Common myeloid progenitor, CD34-positive (primary cell): ENCODE measurements around the gene CCDC184.
A peak's percentile ranks its signal among the peaks of the same experiment; 100 is the strongest.

Experiments used
- CTCF ChIA-PET: fragments of 350-600 bp; sonication (Branson Sonifier 250); formaldehyde crosslinking; loops from one replicate; lab custom pipeline; 2021; ENCODE audit warnings: antibody characterized with exemption; lab: Charles Lee
- POLR2A ChIA-PET: fragments of 350-600 bp; sonication (Branson Sonifier 250); formaldehyde crosslinking; loops from one replicate; lab custom pipeline; 2021; ENCODE audit warnings: antibody characterized with exemption; lab: Charles Lee
- DNase-seq, 3 donors: peaks; one replicate each; pipeline versions ENCODE4 v3.0.0 to v3.0.0-alpha.2; 2013
- H3K27ac ChIP-seq, 2 experiments: 1 replicate in 1 of 2; 2 replicates in 1 of 2; pipeline ENCODE4 v1.7.0; 2013; ENCODE audit warnings: inconsistent platforms in 2 of 2, low read length in 2 of 2, mild to moderate bottlenecking in 2 of 2, low read depth in 1 of 2, moderate library complexity in 1 of 2; ENCODE audit not compliant: severe bottlenecking in 2 of 2, insufficient read depth in 1 of 2, poor library complexity in 1 of 2
- H3K27me3 ChIP-seq, 5 experiments: replicated peaks in 2 of 5; 1 replicate in 3 of 5; 2 replicates in 2 of 5; pipeline versions ENCODE4 v1.6.1 to v1.7.0; 2013; ENCODE audit warnings: low read length in 4 of 5, mild to moderate bottlenecking in 2 of 5, moderate library complexity in 2 of 5, inconsistent platforms in 1 of 5; ENCODE audit not compliant: insufficient read depth in 5 of 5, control insufficient read depth in 4 of 5
- H3K36me3 ChIP-seq, 4 experiments: 1 replicate in 2 of 4; 2 replicates in 2 of 4; pipeline versions ENCODE4 v1.6.1 to v1.7.0; 2013; ENCODE audit warnings: low read length in 3 of 4, control low read depth in 1 of 4, mild to moderate bottlenecking in 1 of 4; ENCODE audit not compliant: control insufficient read depth in 4 of 4, insufficient read depth in 4 of 4
- H3K4me1 ChIP-seq, 4 experiments: 1 replicate in 3 of 4; 2 replicates in 1 of 4; pipeline versions ENCODE4 v1.6.1 to v1.7.1; 2013; ENCODE audit warnings: low read length in 3 of 4, mild to moderate bottlenecking in 3 of 4, control low read depth in 1 of 4, inconsistent platforms in 1 of 4, moderate library complexity in 1 of 4; ENCODE audit not compliant: control insufficient read depth in 4 of 4, insufficient read depth in 4 of 4; ENCODE audit errors: control extremely low read depth in 1 of 4
- H3K4me3 ChIP-seq, 7 experiments: 1 replicate in 4 of 7; 2 replicates in 3 of 7; pipeline versions ENCODE4 v1.5.1 to v1.7.0; 2013; ENCODE audit warnings: mild to moderate bottlenecking in 7 of 7, low read length in 6 of 7, moderate library complexity in 6 of 7, inconsistent platforms in 2 of 7, low read depth in 2 of 7, control low read depth in 1 of 7; ENCODE audit not compliant: insufficient read depth in 4 of 7, control insufficient read depth in 1 of 7; ENCODE audit errors: extremely low read depth in 1 of 7
- H3K9me3 ChIP-seq, 5 experiments: 1 replicate in 4 of 5; 2 replicates in 1 of 5; pipeline versions ENCODE4 v1.6.1 to v1.7.1; 2013; ENCODE audit warnings: low read length in 4 of 5, mild to moderate bottlenecking in 2 of 5, inconsistent platforms in 1 of 5, low read depth in 1 of 5, moderate library complexity in 1 of 5; ENCODE audit not compliant: control insufficient read depth in 4 of 5, insufficient read depth in 2 of 5; ENCODE audit errors: control extremely low read depth in 1 of 5
- WGBS: methylation state at CpG from one replicate; pipeline ENCODE4 v1.1.5; 2013; ENCODE audit not compliant: insufficient coverage; 5-methylcytosine and 5-hydroxymethylcytosine counted together

The CCDC184 gene

DNA sequence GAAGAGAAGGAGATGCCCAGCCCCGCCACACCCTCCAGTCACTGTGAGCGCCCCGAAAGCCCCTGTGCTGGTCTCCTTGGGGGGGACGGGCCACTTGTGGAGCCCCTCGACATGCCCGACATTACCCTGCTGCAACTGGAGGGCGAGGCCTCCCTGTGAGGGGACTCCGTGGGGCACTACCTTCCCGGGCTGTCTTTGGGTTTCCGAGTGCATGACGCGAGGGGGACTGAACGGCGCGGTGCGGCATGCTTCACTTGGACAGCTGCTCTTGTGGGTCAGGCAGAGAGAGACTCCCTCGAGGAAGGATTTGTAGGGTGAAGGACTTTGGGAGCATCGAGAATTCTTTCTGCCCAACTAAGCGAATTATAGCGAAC lies 1.1 kb downstream of the CCDC184 start:
- Histone ChIP-seq H3K36me3 (no peaks in the 10 kb centered on the region), H3K27ac (no peak overlapping the region), H3K9me3 (no peaks in the 10 kb centered on the region), H3K4me3 (peak overlapping the region in 4 of 7 experiments; percentile 3 to 93 (median 82)), H3K4me1 (peaks cover 7 to 29% (median 21%) of the 10 kb centered on the region in 4 experiments), H3K27me3 (peaks cover 14 to 55% (median 37%) of the 10 kb centered on the region in 5 experiments)
- 11% methylated on average over 17 of the region's 20 CpGs for WGBS
- no peak for DNase-seq
- ChIA-PET CTCF (interaction anchor here (0.9 to 1.5 kb wide), 5 partner anchors 9 to 100 kb away, joined by 3 to 4 read pairs (median 4); no protein-coding TSS in a partner anchor), POLR2A (interaction anchor here (1.1 kb wide), 1 partner anchor 15 kb away, joined by 5 read pairs; no protein-coding TSS in a partner anchor)

DNA sequence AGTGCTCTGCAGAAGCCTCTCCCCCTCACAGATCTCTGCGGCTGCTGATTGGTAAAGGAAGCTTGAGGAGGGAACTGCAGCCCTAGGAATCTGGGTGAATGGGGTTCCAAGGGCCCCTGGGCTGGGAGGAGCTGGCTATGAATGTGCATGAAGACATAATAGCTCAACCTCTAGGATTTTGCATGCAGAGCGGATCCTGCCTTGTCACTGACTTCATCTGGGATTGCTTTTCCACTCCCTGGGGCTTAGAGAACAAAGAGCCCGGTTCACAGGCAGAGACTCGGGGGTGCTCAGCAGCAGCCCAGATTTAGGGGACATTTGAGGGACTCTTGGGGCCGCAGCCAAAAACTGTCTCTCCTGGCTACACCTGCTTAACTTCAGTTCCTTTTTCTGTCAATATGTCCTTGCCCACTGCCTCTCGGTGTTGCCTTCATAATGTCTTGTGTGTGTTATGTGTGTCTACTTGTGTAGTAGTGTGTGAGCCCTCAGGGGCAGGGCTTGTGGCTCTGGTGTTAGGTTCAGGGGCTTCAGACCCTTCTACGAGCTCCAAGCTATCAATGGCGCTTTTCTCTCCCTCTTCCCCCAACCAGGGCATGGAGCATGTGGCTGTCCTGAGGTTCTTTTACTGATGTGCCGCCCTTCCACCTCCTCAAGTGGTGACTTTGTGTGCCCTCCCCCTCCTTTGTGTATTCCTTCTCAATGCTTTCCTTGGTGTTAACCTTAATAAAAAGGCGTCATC lies 1.9 kb downstream of the CCDC184 start:
- Histone ChIP-seq H3K4me1 (peaks cover 7 to 29% (median 21%) of the 10 kb centered on the region in 4 experiments), H3K36me3 (no peaks in the 10 kb centered on the region), H3K27ac (no peak overlapping the region), H3K9me3 (no peaks in the 10 kb centered on the region), H3K4me3 (no peak overlapping the region), H3K27me3 (peaks cover 14 to 52% (median 34%) of the 10 kb centered on the region in 5 experiments)
- ChIA-PET CTCF (interaction anchor here (0.9 to 4.6 kb wide), 6 partner anchors 8 to 101 kb away, joined by 3 to 37 read pairs (median 4); no protein-coding TSS in a partner anchor), POLR2A (interaction anchor here (1.1 kb wide), 1 partner anchor 14 kb away, joined by 5 read pairs; no protein-coding TSS in a partner anchor)
- no peak for DNase-seq
- 97% methylated on average over 7 of the region's 10 CpGs for WGBS

DNA sequence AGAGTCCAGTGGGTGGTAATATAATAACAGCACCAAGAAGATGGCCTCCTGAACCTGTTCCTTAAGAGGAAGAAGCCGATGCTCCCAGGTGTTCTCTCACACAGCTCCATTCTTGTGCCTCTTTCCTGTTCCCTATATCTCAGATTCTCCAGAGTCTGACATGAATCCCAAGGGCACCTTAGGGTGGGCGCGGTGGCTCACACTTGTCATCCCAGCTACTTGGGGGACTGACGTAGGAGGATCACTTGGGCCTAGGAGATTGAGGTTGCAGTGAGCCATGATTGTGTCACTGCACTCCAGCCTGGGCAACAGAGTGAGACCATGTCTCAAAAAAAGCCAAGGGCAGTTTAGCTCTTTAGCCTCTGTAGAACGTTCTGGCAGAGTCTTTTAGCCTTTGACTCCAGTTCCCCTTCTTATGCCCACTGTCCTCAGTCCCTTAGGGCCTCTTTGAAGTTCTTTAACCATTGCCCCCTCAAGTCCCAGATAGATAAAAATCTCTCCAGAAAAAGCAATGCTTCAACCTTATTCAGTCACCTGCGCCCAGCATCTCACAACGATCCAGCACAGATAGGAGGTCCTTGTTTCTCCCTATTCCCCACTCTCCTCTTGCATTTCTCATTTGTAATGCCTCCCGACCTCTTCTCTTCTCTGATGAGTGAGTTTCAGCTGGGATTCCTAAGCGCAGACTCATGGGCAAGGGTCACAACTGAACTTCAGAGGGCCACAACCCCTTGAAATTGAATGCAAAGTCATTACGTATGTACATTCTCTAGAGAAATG lies 4.7 kb downstream of the CCDC184 start:
- peaks cover 0 to 31% (median 27%) of the 10 kb centered on the region in 5 experiments for H3K27me3 ChIP-seq
- no peaks in the 10 kb centered on the region for H3K9me3 ChIP-seq
- no peaks in the 10 kb centered on the region for H3K36me3 ChIP-seq
- no peak for DNase-seq
- H3K27ac ChIP-seq, result no peak overlapping the region
- POLR2A ChIA-PET, result no interaction called here
- H3K4me3 ChIP-seq, result no peak overlapping the region
- CTCF ChIA-PET, result interaction anchor here (1.2 to 4.6 kb wide), 10 partner anchors 9 to 241 kb away, joined by 3 to 37 read pairs (median 4); partner anchors contain the start of gene ASB8
- peaks cover 0 to 20% (median 13%) of the 10 kb centered on the region in 4 experiments for H3K4me1 ChIP-seq
- 94% methylated on average over 9 of the region's 10 CpGs for WGBS

DNA sequence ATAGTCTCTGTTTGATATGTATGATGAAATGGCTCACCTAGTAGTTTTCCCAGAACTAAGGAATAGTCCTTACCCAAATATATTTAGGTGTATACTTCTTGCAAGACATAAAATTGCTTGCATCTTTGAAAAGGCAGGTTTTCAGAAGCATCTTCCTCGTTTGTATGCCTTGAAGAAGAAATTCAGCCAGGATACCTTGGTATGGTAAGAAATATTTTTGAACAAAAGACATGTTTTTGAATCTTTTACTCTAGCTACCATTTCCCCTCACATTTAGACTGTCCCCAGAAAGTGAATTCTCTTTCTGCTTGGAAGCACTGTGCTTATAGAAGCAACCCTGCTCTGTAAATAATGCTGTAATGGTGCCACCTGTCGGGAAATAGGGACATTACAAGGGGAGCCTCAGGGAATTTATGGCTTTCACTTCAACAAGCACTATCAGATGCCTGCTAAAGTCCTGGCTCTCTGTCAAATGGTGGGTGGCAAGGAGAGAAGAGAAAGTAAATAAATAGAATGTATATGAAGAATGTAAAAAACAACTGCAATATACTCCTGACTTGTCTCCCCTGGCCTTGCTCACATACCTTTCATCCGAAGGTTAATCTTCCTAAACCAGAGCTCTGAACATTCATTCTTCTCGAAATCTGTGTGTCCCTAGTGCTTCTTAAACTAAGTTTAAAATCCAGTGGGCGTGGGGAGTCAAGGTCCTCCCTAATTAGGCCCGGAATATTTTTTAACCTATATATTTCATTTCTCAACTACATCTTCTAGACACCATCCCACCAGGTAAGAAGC lies 6.1 kb downstream of the CCDC184 start:
- ChIA-PET POLR2A (no interaction called here), CTCF (interaction anchor here (0.9 to 4.6 kb wide), 11 partner anchors 8 to 242 kb away, joined by 3 to 37 read pairs (median 4); partner anchors contain the start of gene ASB8)
- peak; percentile 76 to 87 (median 78) for DNase-seq
- Histone ChIP-seq H3K27ac (no peak overlapping the region), H3K27me3 (peaks cover 0 to 16% (median 15%) of the 10 kb centered on the region in 5 experiments), H3K4me3 (no peak overlapping the region), H3K36me3 (no peaks in the 10 kb centered on the region), H3K9me3 (no peaks in the 10 kb centered on the region), H3K4me1 (peaks cover 0 to 7% (median 3%) of the 10 kb centered on the region in 4 experiments)
- 52% methylated on average over 5 of the region's 6 CpGs for WGBS

DNA sequence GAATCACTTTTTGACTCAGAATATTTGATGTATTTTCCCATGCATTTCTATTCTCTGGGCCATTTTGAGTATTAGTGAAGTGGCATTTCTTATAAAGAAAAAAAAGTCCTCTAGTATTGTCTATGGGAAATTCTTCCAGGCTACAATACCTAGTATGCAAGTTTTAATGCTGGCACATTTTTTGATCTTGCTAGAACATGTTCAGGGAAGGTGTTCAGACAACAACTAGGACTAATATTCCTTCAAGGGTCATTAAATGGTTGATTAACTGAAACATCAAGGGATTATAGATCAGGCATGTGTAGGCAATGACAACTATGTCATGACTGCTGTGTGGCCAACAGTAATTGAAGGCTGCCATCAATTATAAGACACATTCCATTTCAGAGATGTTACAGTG lies 7.7 kb downstream of the CCDC184 start:
- H3K27ac ChIP-seq, result no peak overlapping the region
- ChIA-PET POLR2A (no interaction called here), CTCF (no interaction called here)
- no peak overlapping the region for H3K4me3 ChIP-seq
- no peaks in the 10 kb centered on the region for H3K9me3 ChIP-seq
- DNase-seq, result no peak
- H3K36me3 ChIP-seq, result no peaks in the 10 kb centered on the region
- H3K4me1 ChIP-seq, result peaks cover 0 to under 1% (median under 1%) of the 10 kb centered on the region in 4 experiments
- peaks cover 0 to 7% (median 0%) of the 10 kb centered on the region in 5 experiments for H3K27me3 ChIP-seq

DNA sequence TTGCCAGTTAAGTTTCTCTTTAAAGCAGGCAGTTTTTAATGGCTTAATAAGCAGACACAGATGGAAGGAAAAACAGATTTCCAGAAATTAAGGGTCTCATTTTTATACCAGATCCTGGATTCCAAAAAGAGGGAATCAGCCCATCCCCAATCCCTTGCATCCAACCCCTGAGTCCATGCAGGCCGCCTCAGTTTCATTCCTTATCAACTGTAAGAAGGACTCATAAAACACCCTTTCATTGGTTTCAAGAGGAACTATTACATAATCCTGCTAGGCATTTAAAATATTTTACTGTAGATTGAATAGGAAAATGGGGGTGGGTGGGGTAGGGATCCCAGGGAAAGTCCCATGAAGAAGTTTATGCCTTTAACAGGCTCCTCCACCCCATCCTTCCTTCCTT lies 9.4 kb downstream of the CCDC184 start:
- Histone ChIP-seq H3K36me3 (no peaks in the 10 kb centered on the region), H3K4me3 (no peak overlapping the region), H3K27me3 (peaks cover 0 to 3% (median 0%) of the 10 kb centered on the region in 5 experiments), H3K27ac (no peak overlapping the region), H3K9me3 (no peaks in the 10 kb centered on the region), H3K4me1 (peaks cover 0 to 8% (median 8%) of the 10 kb centered on the region in 4 experiments)
- no peak for DNase-seq
- POLR2A ChIA-PET, result no interaction called here
- CTCF ChIA-PET, result interaction anchor here (0.6 to 1.3 kb wide), 2 partner anchors 8 to 203 kb away, joined by 3 read pairs; no protein-coding TSS in a partner anchor
- WGBS, result no CpG with 5 or more reads among the region's 1 CpG
